Uterus (tissue), 4 donors: ENCODE results near the gene STXBP5. TPM values are rescaled to one million over a fixed set of nuclear protein-coding genes. Genes with fewer than 3 reads are reported as not detected.

Source experiments
- DNase-seq, 2 donors: peaks; one replicate each; pipeline ENCODE4 v3.0.0-alpha.2; 2019 to 2020
- H3K27ac ChIP-seq, 2 donors: fragments of 200-600 bp; sonication (generic); 1 replicate in 1 of 2; 2 replicates in 1 of 2; pipeline ENCODE4 v1.5.1; 2016 to 2018
- H3K27me3 ChIP-seq, 2 donors: fragments of 200-600 bp; sonication (generic); one replicate each; pipeline ENCODE4 v1.5.1; 2018 to 2019; ENCODE audit warnings: control low read depth in 1 of 2
- H3K36me3 ChIP-seq, 2 donors: fragments of 200-600 bp; sonication (generic); one replicate each; pipeline ENCODE4 v1.5.1; 2019; ENCODE audit warnings: control low read depth in 1 of 2
- H3K4me1 ChIP-seq, 2 donors: fragments of 200-600 bp; sonication (generic); one replicate each; pipeline ENCODE4 v1.5.1; 2018 to 2019; ENCODE audit warnings: control low read depth in 1 of 2
- H3K4me3 ChIP-seq, 2 donors: fragments of 200-600 bp; sonication (generic); 1 replicate in 1 of 2; 2 replicates in 1 of 2; pipeline ENCODE4 v1.5.1; 2018 to 2019; ENCODE audit warnings: mild to moderate bottlenecking in 1 of 2
- H3K9me3 ChIP-seq, 2 donors: fragments of 200-600 bp; sonication (generic); one replicate each; pipeline ENCODE4 v1.5.1; 2019; ENCODE audit warnings: control low read depth in 1 of 2
- CTCF ChIP-seq, 4 experiments: fragments of 200-600 bp in 2 of 4; fragments of 450-650 bp in 2 of 4; sonication (generic) in 2 of 4; IDR thresholded peaks; one replicate each; pipeline ENCODE4 v1.5.1; 2016 to 2019; ENCODE audit warnings: antibody characterized with exemption in 4 of 4, mild to moderate bottlenecking in 2 of 4, moderate library complexity in 1 of 4
- POLR2A ChIP-seq, 2 donors: fragments of 450-650 bp; IDR thresholded peaks; one replicate each; pipeline ENCODE4 v1.6.1; 2016; ENCODE audit warnings: antibody characterized with exemption in 2 of 2, mild to moderate bottlenecking in 1 of 2, moderate library complexity in 1 of 2
- intact Hi-C: fragments of 100-400 bp; cut with DNase I; formaldehyde crosslinking; loops from one replicate; pipeline ENCODE4 v1.15.1; 2023; ENCODE audit warnings: low total_unique reads
- total RNA-seq, 4 donors: library from RNA; depleted of rRNA in 3 of 4; stranded (reverse); fragments of >200 nt in 3 of 4; gene quantifications; one replicate each; pipeline versions ENCODE4 v1.1.0 to v1.2.4, GENCODE V29; 2014 to 2023
- donor health status: DM: yes; HTN: yes; CAD: no.

STXBP5 gene
- total RNA-seq, 4 donors from 2014 or later = 28.9 to 80.2 (median 36.9) TPM

DNA sequence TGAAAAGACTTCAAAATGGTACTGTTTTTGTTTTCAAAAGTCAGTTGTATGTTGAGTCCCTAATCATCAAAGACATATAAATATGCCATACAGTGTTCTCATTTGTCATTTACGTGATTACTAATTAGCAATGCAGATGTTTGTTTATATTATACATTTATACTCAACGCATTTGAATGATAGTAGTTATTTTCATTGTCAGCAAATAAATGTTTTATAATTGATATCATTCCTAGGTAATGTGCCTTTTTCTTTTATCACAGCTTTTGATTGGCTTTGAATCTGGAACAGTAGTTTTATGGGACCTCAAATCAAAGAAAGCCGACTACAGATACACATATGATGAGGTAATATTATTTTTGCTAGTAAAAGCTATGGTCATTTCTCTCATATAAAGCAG is 62.6 kb downstream of the STXBP5 start:
- no peak for TF ChIP-seq POLR2A (IDR thresholded peaks at IDR 0.05)
- TF ChIP-seq CTCF (IDR thresholded peaks at IDR 0.05) = no peak
- H3K27ac ChIP-seq = no peak overlapping the region
- intact Hi-C loops = no loop called here
- H3K4me3 ChIP-seq = no peak overlapping the region
- H3K4me1 ChIP-seq = no peaks in the 10 kb centered on the region
- no peaks in the 10 kb centered on the region for H3K27me3 ChIP-seq
- no peaks in the 10 kb centered on the region for H3K36me3 ChIP-seq
- no peaks in the 10 kb centered on the region for H3K9me3 ChIP-seq
- DNase-seq = no peak

DNA sequence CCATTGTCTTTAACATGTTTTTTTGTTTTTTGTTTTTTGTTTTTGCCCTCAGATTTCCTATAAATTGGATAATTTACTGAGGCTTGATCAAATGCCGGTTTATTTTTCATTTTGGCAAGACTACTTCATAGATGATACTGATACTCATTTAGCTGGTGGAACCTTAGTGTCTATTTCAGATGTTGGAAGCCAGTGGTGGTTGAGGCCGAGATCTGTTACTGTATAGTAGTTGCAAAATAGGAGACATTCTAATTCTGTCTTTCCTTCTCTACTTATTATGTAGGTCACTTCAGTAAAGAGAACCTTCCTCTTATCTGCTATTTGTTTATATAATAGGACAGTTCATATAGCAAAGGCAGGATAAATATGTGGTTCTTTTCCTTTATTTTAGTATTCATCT is 63.4 kb downstream of the STXBP5 start:
- TF ChIP-seq POLR2A (IDR thresholded peaks at IDR 0.05) (no peak), CTCF (IDR thresholded peaks at IDR 0.05) (no peak)
- H3K36me3 ChIP-seq = no peaks in the 10 kb centered on the region
- H3K27me3 ChIP-seq = no peaks in the 10 kb centered on the region
- no peak overlapping the region for H3K4me3 ChIP-seq
- intact Hi-C loops = no loop called here
- H3K27ac ChIP-seq = no peak overlapping the region
- no peaks in the 10 kb centered on the region for H3K4me1 ChIP-seq
- no peaks in the 10 kb centered on the region for H3K9me3 ChIP-seq
- no peak for DNase-seq

DNA sequence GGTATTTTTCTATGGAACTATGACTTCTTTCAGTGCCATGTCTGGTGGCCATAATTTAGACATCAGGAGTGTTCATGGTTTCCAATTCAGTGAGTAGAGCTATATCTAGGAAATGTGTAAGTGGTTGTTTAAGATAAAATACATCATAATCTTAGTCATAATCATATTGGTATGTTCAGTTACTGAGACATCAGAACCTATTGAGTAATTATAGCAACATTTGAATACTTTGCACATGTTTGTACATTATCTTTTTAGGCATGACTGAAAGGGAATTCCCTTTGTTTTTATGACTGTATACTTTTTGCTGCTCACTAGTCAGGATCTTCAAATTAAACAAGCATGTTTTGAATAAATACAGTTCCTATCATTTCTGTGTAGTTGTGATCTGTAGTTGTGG is 64.0 kb downstream of the STXBP5 start:
- no peaks in the 10 kb centered on the region for H3K36me3 ChIP-seq
- no peaks in the 10 kb centered on the region for H3K4me1 ChIP-seq
- no peak for DNase-seq
- intact Hi-C loops = no loop called here
- H3K27me3 ChIP-seq = no peaks in the 10 kb centered on the region
- TF ChIP-seq POLR2A (IDR thresholded peaks at IDR 0.05) (no peak), CTCF (IDR thresholded peaks at IDR 0.05) (no peak)
- no peak overlapping the region for H3K4me3 ChIP-seq
- H3K27ac ChIP-seq = no peak overlapping the region
- H3K9me3 ChIP-seq = no peaks in the 10 kb centered on the region

DNA sequence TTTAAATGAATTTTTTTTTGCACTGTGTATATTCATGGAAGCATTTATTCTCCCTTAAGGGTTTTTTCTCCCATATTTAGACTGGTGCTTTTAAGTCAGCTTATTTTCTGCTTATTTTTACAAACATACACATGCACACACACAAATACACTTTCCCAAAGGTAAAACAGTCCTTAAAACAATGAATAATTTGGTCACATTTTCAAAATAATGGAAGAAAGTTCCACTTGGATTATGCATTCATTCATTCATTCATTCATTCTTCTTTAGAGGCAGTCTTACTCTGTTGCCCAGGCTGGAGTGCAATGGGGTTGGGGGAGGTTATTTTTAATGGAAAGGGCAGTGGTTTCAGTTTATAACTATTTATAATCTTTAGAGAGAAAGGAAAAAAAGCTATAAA is 69.8 kb downstream of the STXBP5 start:
- no peak for DNase-seq
- intact Hi-C loops = no loop called here
- TF ChIP-seq POLR2A (IDR thresholded peaks at IDR 0.05) (no peak), CTCF (IDR thresholded peaks at IDR 0.05) (no peak)
- Histone ChIP-seq H3K36me3 (no peaks in the 10 kb centered on the region), H3K4me1 (no peaks in the 10 kb centered on the region), H3K4me3 (no peak overlapping the region), H3K27ac (no peak overlapping the region), H3K27me3 (no peaks in the 10 kb centered on the region), H3K9me3 (no peaks in the 10 kb centered on the region)

DNA sequence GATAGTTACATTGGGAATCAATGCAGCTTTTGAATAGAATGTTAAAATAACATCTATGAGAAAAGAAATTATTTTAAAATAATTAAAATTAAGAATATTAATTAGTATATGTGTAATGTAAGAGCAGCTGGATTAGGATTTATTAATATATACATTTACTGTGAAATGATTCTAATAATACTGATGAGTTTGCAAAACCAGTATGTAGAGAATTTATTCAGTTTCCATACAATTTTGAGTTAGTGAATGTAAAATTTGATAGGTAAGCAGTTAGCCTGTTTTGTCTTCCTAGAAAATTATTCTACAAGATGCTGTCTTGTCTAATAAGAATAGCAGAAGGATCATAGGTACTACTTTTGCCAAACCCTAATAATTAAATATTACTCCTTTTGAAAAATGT is 70.6 kb downstream of the STXBP5 start:
- no peak for TF ChIP-seq POLR2A (IDR thresholded peaks at IDR 0.05)
- no peak for TF ChIP-seq CTCF (IDR thresholded peaks at IDR 0.05)
- Histone ChIP-seq H3K4me3 (no peak overlapping the region), H3K36me3 (no peaks in the 10 kb centered on the region), H3K4me1 (no peaks in the 10 kb centered on the region), H3K9me3 (no peaks in the 10 kb centered on the region), H3K27me3 (no peaks in the 10 kb centered on the region), H3K27ac (no peak overlapping the region)
- no peak for DNase-seq
- intact Hi-C loops = no loop called here
